ENCODE measurements around the gene ABHD1.
A peak's percentile ranks its signal among the peaks of the same experiment; 100 is the strongest.
"Not testable (repeated sequence)": the region's sequence is repeated elsewhere in the genome, so short reads cannot be mapped to it uniquely, and the experiment has no call there.

The ABHD1 gene

DNA sequence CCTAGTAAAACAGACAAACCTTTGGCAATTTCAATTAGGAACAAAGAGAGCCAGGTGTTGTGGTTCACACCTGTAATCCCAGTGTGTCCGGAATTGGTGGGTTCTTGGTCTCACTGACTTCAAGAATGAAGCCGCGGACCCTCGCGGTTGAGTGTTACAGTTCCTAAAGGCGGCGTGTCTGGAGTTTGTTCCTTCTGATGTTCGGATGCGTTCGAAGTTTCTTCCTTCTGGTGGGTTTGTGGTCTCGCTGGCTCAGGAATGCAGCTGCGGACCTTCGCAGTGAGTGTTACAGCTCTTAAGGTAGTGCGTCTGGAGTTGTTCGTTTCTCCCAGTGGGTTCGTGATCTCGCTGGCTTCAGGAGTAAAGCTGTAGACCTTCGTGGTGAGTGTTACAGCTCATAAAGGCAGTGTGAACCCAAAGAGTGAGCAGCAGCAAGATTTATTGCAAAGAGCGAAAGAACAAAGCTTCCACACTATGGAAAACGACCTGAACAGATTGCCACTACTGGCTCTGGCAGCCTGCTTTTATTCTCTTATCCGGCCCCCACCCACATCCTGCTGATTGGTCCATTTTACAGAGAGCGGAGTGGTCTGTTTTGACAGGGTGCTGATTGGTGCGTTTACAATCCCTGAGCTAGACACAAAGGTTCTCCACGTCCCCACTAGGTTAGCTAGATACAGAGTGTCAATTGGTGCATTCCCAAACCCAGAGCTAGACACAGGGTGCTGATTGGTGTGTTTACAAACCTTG, 12.8 kb upstream of the ABHD1 start:
- not testable (repeated sequence) for DNase-seq (ENCODE audit: low spot score)

DNA sequence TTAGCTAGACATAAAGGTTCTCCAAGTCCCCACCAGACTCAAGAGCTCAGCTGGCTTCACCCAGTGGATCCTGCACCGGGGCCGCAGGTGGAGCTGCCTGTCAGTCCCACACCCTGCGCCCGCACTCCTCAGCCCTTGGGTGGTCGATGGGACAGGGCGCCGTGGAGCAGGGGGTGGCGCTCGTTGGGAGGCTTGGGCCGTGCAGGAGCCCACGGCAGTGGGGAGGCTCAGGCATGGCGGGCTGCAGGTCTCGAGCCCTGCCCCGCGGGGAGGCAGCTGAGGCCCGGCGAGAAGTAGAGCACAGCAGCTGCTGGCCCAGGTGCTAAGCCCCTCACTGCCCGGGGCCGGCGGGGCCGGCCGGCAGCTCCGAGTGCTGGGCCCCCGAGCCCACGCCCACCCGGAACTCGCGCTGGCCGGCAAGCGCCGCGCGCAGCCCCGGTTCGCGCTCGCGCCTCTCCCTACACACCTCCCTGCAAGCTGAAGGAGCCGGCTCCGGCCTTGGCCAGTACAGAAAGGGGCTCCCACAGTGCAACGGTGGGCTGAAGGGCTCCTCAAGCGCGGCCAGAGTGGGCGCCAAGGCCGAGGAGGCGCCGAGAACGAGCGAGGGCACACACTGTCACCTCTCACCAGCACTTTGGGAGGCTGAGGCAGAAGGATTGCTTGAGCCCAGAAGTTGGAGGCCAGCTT, 12.1 kb upstream of the ABHD1 start:
- not testable (repeated sequence) for DNase-seq (ENCODE audit: low spot score)

GRCh38 chr2:27115519-27115918, 8.1 kb upstream of the ABHD1 start:
- DNase-seq (ENCODE audit: low spot score): no peak

DNA sequence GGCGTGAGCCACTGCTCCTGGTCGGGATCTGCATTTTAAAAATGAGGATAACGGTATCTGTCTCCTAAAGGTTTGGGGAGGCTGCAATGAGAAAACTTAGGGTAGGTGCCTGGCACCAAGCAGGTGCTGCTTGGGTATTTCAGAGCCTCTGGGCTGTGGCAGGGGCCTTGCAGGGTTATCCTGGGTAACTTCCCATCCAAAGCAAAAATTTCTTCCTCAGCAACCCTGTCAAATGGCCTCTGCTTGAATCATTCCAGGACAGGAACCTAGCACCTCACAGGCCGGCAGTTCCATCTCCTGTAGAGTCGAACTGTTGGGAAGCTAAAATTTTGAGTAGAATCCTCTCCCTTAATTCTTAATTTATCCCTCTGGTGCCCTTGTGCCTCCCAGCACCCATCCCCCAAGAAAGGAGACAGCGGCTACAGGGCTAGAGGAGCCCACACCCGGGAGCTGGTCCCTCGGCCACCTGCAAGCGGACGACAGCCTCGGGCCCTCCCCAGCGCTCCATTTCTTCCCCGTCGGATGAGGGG, 5.6 kb upstream of the ABHD1 start:
- peak; percentile 18 for DNase-seq (ENCODE audit: low spot score)

GRCh38 chr2:27118525-27119329, 4.9 kb upstream of the ABHD1 start, which contains the start of gene CGREF1:
Gene CGREF1, minus strand, starts transcription at chr2:27119128. Its CDS starts 14,762 bp downstream, at chr2:27104366.
- DNase-seq (ENCODE audit: low spot score): peak; percentile 72

GRCh38 chr2:27119330-27119670, 4.3 kb upstream of the ABHD1 start:
- DNase-seq (ENCODE audit: low spot score): not testable (repeated sequence)

DNA sequence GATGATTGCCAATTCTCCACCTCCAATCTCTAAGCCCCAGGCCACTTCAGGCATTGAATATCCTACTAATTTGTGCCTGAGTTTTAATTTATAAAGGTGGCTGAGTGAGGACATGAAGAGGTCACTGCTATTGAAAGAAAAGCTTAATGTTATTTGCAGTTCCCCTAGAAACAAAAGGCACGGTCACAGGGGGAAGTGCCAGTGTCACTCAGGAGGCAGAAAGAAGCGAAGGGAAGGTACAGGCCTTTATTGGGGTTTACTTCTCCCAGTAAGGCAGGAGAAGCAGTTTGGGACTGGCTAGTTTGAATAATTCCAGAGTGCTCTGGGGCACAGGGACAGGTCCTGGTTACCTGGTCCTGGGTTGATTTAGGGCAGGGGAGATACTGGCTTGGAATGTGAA, 1.7 kb upstream of the ABHD1 start:
- DNase-seq (ENCODE audit: low spot score): no peak

GRCh38 chr2:27122791-27123190, 824 bp upstream of the ABHD1 start:
- DNase-seq (ENCODE audit: low spot score): no peak

DNA sequence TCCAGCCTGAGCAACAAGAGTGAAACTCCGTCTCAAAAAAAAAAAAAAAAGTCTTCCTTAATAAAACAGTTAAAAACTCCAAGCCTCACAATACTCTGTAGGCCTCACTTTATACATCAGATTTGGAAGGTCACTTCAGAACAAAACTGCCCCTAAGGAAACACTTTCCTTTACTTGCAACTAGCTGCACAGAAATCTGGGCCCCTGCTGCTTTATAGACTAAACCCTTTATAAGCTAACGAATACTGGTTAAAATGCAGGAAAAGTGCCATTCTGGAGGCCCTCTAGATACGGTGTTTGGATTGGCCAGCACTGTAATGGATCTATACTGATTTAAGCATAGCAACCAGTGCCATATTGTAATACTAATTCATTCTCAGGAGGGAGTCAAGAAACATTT, 1.5 kb downstream of the ABHD1 start:
- no peak for DNase-seq (ENCODE audit: low spot score)

DNA sequence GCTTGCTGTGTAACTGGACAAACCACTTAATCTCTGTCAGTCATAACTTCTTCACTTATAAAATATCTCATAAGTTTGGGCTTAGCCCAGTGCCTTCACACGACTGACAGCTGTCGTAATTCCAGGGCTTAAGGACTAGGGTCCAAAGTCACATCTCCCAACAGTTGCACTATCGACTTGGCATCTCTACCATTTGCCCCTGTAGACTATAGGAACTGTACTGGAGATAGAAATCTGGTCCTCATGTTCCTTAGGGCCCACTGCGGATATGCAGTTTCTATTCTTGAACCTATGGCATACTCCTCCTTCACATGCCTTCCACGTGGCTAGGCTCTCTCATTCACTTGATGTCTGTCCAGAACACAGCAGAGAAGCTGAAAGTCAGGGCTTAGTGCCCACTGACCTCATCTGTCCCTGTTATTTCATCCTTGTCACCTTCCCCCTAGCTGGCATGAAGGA, 2.7 kb downstream of the ABHD1 start:
- DNase-seq (ENCODE audit: low spot score): no peak

GRCh38 chr2:27127883-27128667, 4.5 kb downstream of the ABHD1 start:
- no peak for DNase-seq (ENCODE audit: low spot score)

- no peak for DNase-seq (ENCODE audit: low spot score)
Measured at GRCh38 chr2:27128668-27129571, 5.3 kb downstream of the ABHD1 start.

- DNase-seq (ENCODE audit: low spot score): no peak
Measured at GRCh38 chr2:27130396-27130795, 6.8 kb downstream of the ABHD1 start.

GRCh38 chr2:27131429-27131828, 7.8 kb downstream of the ABHD1 start:
- no peak for DNase-seq (ENCODE audit: low spot score)

- DNase-seq (ENCODE audit: low spot score): no peak
Measured at GRCh38 chr2:27133195-27133875, 9.7 kb downstream of the ABHD1 start.

DNA sequence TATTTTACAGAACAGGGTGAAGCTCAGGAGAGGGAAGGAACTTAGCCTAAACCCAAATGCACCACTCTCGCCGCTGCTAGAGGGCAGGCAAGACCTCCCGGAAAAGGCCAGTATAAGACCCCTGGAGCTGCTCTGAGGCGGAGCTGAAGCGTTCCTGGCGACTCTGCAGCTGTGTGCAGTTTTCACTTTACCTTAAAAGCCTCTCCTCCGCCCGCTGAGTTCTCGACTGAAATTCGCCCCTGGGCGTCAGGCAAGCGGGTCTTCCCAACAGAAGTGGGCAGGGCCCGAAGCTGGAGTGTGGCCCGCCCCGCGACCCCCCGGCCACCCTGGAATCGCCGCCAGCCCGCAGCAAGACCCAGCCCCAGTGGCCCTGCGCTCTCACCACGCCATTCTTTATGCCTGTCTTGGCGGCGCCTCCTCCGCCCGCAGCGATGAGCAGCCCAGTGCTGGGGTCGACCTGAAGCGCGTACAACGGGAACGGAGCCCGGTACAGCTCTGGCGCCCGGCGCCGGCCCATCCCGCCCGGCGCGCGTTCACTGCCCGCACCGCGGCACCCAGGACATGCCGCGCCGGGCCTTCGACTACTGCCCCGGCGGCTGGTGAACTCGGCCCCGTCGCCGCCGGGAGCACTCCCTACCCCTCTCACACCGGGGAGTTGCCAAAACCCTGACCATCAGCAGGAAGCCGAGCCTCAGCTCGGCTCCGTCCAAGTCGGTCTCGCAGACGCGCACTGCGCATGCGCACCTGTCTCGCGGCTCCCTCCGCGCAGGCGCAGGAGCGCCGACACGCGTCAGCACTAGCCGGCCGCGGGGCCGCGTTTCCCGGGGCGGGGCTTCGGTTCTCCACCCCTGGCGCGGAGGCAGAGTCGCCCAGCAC, 10.5 kb downstream of the ABHD1 start, which contains the start of gene PREB:
Gene PREB (minus strand): TSS at position 732 of the 876 bp plus-strand sequence. CDS start 215 bp downstream, at position 517.
- DNase-seq (ENCODE audit: low spot score): peak; percentile 100

DNA sequence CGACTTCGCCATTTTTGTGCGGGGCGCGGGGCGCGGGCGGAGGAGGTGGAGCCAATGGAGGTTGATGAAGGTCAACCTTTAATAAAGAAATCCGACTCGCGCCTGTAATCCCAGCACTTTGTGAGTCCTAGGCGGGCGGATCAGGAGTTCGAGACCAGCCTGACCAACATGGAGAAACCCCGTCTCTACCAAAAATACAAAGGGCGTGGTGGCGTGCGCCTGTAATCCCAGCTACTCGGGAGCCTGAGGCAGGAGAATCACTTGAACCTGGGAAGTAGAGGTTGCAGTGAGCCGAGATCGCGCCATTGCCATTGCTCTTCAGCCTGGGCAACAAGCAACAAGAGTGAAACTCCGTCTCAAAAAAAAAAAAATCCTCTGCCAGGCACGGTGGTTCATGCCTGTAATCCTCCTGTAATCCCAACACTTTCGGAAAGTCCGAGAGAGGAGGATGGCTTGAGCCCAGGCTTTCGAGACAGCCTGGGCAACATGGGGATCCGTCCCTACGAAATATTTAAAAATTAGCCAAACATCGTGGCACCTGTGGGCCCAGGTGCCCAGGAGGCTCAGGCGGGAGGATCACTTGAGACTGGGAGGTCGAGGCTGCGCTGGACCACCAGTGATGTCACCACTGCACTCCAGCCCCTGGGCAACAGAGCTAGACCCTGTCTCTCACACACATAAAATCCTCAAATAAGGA, 11.3 kb downstream of the ABHD1 start:
- DNase-seq (ENCODE audit: low spot score): no peak

- no peak for DNase-seq (ENCODE audit: low spot score)
Measured at GRCh38 chr2:27135478-27135955, 11.9 kb downstream of the ABHD1 start.

Data from GM03348 (cell line).